Right renal cortex interstitium (tissue), 3 donors: Measurements from ENCODE around the gene NADSYN1. TPM values are rescaled to one million over a fixed set of nuclear protein-coding genes. Genes with fewer than 3 reads are reported as not detected.

Source experiments
- DNase-seq, 3 donors: peaks; one replicate each; pipeline ENCODE4 v3.0.0-alpha.2; 2013; ENCODE audit warnings: low read depth in 3 of 3, low spot score in 2 of 3
- polyA plus RNA-seq, 3 donors: library from polyadenylated mRNA; unstranded; fragments of 120-200 nt; gene quantifications; one replicate each; pipeline ENCODE4 v1.2.1, GENCODE V29; 2013; ENCODE audit not compliant: insufficient read length in 3 of 3

Gene NADSYN1
- polyA plus RNA-seq, 3 donors: 35.3 to 38.3 (median 36.4) TPM

GRCh38 chr11:71488681-71489270 lies 35.8 kb downstream of the NADSYN1 start:
- DNase-seq: no peak

- no peak for DNase-seq
These were observed 36.5 kb downstream of the NADSYN1 start for GRCh38 chr11:71489311-71490043.

- no peak for DNase-seq
These were observed 37.2 kb downstream of the NADSYN1 start for GRCh38 chr11:71490044-71490730.

GRCh38 chr11:71490731-71491390 lies 37.9 kb downstream of the NADSYN1 start:
- no peak for DNase-seq

- DNase-seq: no peak
These were observed 38.5 kb downstream of the NADSYN1 start for GRCh38 chr11:71491531-71491930.

- no peak for DNase-seq
These were observed 38.9 kb downstream of the NADSYN1 start for GRCh38 chr11:71491940-71492339.

- no peak for DNase-seq
These were observed 42.6 kb downstream of the NADSYN1 start for GRCh38 chr11:71495286-71496230.

GRCh38 chr11:71496421-71496820 lies 43.4 kb downstream of the NADSYN1 start:
- DNase-seq: no peak

GRCh38 chr11:71498091-71498490 lies 45.1 kb downstream of the NADSYN1 start:
- DNase-seq: no peak

- DNase-seq: no peak
These were observed 46.1 kb downstream of the NADSYN1 start for GRCh38 chr11:71499125-71499524.

GRCh38 chr11:71499546-71499945 lies 46.5 kb downstream of the NADSYN1 start:
- DNase-seq: no peak

- DNase-seq: no peak
These were observed 47.6 kb downstream of the NADSYN1 start for GRCh38 chr11:71500601-71501021.

- no peak for DNase-seq
These were observed 48.3 kb downstream of the NADSYN1 start for GRCh38 chr11:71501071-71501985.

- no peak for DNase-seq
These were observed 49.0 kb downstream of the NADSYN1 start for GRCh38 chr11:71502026-71502425.

GRCh38 chr11:71502871-71503435 lies 50.0 kb downstream of the NADSYN1 start:
- no peak for DNase-seq

- DNase-seq: no peak
These were observed 51.5 kb downstream of the NADSYN1 start for GRCh38 chr11:71504531-71504930.

- no peak for DNase-seq
These were observed 52.0 kb downstream of the NADSYN1 start for GRCh38 chr11:71505001-71505400.

GRCh38 chr11:71505781-71506180 lies 52.8 kb downstream of the NADSYN1 start:
- no peak for DNase-seq

GRCh38 chr11:71507102-71507501 lies 54.1 kb downstream of the NADSYN1 start:
- DNase-seq: no peak
